GM19193 (cell line): ENCODE results near the gene DLGAP4.
A peak's percentile ranks its signal among the peaks of the same experiment; 100 is the strongest.

Experiments used
- POLR2A ChIP-seq: IDR thresholded peaks from 4 replicates; pipeline ENCODE4 v1.6.1; 2011; ENCODE audit not compliant: insufficient read depth, insufficient read length; ENCODE audit errors: extremely low read depth

The DLGAP4 gene

DNA sequence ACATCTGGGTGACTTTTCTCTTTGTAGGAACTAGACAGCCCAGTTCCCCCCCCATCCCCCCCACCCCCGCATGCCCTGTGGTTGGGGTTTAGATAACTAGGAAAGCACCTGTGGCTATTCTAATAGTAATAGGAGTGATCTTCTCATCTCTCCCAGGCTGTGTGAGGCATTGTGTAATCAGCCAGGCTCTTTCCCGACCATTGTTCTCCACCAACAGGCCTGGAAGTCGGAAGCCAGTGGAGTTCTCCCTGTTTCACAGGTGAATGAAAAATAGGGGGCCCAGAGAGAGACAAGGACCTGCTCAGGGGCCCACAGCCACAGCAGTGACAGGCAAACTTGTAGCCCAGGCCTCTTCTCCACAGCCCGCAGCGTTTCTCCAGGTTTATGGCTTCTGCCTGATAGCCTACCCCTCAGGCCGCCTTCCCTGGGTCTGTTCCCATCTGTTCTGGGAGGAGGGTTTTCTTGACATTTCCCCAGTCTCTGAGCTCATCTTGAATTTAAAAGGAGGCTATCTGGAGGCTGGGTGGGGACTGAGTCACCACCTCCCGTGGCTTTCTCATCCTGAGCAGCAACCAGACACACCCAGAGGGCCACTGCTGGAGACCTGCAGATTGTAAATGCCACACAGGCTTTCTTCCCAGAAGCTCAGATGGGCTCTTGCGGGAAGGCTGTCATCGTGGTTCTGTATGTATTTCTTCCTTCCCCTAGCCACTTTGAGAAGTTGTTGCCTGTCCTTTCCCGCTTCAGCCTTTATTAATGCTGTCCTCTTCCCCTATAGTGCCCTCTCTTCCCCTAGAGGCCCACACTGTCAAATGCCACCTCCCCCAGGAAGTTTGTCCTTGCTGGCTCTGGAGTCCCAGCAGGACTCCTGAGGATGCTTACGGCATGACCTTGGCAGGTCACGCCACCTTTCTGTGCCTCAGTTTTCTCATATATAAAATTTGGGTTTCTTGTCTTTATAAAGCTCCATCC lies 159.3 kb downstream of the DLGAP4 start:
- no peak for TF ChIP-seq POLR2A

- no peak for TF ChIP-seq POLR2A
Measured at GRCh38 chr20:36466089-36466488, 159.9 kb downstream of the DLGAP4 start.

DNA sequence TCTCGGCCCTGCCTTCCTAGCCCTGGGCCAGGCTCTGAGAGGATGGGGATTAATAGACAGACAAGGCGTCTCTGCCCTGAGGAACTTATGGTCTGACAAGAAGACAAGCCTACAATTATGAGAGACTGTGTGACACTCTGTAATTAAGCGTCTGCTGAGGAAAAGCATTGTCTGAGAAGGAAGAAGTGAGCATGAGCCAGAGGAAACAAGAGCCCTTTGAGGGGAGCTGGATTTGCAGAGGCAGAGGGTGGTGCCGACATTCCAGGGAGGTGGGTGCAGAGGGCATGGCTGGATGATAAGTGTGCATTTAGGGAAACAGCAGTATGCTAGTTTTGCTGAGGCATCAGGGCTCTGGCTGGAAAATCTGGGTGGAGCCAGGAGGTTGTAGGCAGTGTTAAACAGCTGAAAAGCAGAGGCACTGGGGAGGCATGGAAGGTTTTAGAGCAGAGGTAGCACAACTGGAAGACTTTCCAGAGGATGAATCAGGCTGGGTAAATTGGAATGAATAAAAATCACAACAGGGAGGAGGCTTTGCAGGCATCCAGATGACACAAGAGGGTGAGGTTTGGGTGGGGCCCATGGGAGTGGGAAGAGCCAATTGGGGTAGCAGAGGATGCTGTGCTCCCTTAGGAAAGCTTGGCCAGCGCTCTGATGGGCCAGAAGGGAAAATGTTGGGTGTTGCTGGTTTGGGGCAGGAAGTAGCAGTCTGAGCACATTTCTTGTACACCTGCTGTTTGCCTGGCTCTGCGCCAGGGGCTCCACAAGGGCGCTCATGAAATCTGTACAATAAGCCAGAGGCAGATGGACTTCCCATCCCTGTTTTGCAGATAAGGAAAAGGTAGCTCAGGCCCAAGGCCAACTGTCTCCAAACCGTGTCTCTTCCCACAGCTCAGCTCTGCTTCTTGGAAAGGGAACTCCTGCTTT lies 161.2 kb downstream of the DLGAP4 start:
- no peak for TF ChIP-seq POLR2A

GRCh38 chr20:36468149-36469000 lies 162.2 kb downstream of the DLGAP4 start:
- TF ChIP-seq POLR2A = no peak

GRCh38 chr20:36469973-36470372 lies 163.8 kb downstream of the DLGAP4 start:
- TF ChIP-seq POLR2A = no peak

GRCh38 chr20:36471885-36472636 lies 165.9 kb downstream of the DLGAP4 start:
- TF ChIP-seq POLR2A = no peak

GRCh38 chr20:36472637-36473090 lies 166.5 kb downstream of the DLGAP4 start:
- TF ChIP-seq POLR2A = peak; percentile 38

DNA sequence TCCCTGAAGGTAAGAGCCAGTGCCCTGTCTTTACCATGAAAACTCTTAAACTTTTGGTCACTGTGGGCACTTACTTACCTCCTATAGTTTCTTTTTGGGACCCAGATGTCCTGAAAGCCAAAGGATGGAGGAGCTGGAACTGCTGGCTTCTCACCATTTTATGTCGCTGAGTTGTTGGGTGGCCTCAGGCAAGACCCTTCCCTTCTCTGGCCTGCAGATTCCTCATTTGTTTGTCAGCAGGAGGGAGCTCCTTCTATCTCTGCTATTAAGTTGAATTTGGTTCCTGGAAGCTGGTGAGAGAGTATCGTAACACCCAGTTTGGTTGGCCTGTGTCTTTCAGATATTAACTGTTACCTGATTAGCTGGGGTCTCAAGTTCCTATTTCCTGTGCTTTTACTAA lies 167.0 kb downstream of the DLGAP4 start:
- TF ChIP-seq POLR2A = no peak

GRCh38 chr20:36474563-36474962 lies 168.4 kb downstream of the DLGAP4 start:
- no peak for TF ChIP-seq POLR2A

- TF ChIP-seq POLR2A = no peak
Measured at GRCh38 chr20:36477475-36477874, 171.3 kb downstream of the DLGAP4 start.

GRCh38 chr20:36478137-36478905 lies 172.2 kb downstream of the DLGAP4 start:
- TF ChIP-seq POLR2A = no peak

DNA sequence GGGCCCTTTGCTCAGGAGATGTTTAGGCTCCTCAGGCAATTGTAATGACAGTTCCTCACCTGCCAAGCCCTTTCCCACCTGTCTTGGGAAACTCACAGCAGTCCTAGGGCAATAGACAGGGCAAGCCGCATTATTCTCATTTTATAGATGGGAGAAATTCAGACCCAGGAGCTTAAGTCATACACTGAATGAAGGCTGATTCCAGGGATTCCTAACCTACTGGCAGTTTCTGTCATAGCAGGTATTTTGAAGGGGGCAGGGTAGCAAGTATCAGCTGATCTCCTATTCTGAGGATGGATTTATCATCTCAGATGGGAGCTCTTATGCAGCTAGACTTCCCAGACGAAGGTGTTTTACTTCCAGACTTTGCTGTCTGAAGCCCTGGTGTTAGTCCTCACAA lies 173.8 kb downstream of the DLGAP4 start:
- TF ChIP-seq POLR2A = no peak

DNA sequence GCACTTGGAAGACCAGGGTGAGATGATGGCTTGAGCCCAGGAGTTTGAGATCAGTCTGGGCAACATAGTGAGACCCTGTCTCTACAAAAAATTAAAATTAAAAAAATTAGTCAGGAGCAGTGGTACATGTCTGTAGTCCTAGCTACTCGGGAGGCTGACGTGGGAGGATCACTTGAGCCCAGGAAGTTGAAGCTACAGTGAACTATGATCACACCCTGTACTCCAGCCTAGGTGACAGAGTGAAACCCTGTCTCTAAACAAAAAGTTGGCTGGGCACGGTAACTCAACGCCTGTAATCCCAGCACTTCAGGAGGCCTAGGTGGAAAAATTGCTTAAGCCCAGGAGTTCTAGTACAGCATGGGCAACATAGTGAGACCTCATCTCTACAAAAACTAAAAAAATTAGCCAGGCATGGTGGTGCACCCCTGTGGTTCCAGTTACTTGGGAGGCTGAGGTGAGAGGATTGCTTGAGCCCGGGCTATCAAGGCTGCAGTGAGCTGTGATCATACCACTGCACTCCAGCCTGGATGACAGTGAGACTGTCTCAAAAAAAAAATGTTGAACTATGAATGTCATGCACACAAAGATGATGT lies 174.4 kb downstream of the DLGAP4 start:
- TF ChIP-seq POLR2A = no peak
